Keratinocyte (primary cell): ENCODE data around the gene CHD1.

Experiments used
- EZH2 ChIP-seq: IDR thresholded peaks from one replicate; pipeline ENCODE4 v1.6.1; 2012; ENCODE audit warnings: inconsistent platforms, mild to moderate bottlenecking, low read length, moderate library complexity
- TF ChIP-seq, protein P1 (sequence below), 3 experiments: IDR thresholded peaks in 1 of 3; conservative IDR thresholded peaks in 1 of 3; optimal IDR thresholded peaks in 1 of 3; 2 replicates in 2 of 3; 3 replicates in 1 of 3; pipeline versions ENCODE3 to v1.5.1; 2011; ENCODE audit warnings: low read length in 3 of 3, mild to moderate bottlenecking in 3 of 3, moderate library complexity in 2 of 3, control low read depth in 1 of 3, inconsistent platforms in 1 of 3; ENCODE audit not compliant: insufficient read depth in 2 of 3; ENCODE audit errors: extremely low read depth in 1 of 3

- TF ChIP-seq, protein P1, sequence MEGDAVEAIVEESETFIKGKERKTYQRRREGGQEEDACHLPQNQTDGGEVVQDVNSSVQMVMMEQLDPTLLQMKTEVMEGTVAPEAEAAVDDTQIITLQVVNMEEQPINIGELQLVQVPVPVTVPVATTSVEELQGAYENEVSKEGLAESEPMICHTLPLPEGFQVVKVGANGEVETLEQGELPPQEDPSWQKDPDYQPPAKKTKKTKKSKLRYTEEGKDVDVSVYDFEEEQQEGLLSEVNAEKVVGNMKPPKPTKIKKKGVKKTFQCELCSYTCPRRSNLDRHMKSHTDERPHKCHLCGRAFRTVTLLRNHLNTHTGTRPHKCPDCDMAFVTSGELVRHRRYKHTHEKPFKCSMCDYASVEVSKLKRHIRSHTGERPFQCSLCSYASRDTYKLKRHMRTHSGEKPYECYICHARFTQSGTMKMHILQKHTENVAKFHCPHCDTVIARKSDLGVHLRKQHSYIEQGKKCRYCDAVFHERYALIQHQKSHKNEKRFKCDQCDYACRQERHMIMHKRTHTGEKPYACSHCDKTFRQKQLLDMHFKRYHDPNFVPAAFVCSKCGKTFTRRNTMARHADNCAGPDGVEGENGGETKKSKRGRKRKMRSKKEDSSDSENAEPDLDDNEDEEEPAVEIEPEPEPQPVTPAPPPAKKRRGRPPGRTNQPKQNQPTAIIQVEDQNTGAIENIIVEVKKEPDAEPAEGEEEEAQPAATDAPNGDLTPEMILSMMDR (optimal IDR thresholded peaks at IDR 0.05 in 1 of 3, IDR thresholded peaks at IDR 0.05 in 1 of 3, conservative IDR thresholded peaks at IDR 0.05 in 1 of 3; ENCODE audit: extremely low read depth in 1 of 3, insufficient read depth in 2 of 3, low read length in 3 of 3): no peak
- TF ChIP-seq EZH2: no peak
Observed at GRCh38 chr5:98934546-98934945, 5.7 kb upstream of the CHD1 start.
